ENCODE results near the gene ARID5A.

DNA sequence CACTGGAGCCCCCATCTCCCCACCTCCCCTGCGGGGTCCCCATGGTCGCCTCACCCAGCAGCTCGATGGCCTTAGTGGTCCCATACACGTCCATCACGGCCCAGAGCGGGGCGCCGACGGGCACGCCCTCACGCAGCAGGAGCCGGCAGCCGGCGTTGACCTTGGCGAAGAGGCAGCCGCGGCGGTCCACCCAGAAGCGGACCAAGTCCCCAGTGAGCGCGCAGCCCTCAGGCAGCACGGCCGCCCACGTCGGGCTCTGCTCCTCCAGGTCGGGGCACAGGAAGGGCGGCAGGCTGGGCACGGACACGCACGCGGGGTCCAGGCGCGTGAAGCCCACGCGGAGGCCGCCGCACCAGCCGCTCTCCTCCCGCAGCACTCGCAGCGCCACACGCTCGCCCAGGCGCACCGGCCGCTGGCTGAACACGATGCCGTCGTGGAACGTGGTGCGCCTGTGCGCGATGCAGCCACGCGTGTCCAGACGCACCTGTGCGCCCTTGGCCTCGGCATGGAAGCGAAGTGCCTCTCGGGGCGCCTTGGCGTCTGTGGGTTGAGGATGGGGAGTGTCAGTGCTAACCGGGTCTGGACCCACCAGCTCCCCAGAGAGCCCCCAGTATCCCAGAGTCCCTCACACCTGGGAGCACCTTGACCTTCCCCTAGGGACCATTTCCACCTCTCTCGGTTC is 36.0 kb upstream of the ARID5A start:
- TF ChIP-seq, protein P1, sequence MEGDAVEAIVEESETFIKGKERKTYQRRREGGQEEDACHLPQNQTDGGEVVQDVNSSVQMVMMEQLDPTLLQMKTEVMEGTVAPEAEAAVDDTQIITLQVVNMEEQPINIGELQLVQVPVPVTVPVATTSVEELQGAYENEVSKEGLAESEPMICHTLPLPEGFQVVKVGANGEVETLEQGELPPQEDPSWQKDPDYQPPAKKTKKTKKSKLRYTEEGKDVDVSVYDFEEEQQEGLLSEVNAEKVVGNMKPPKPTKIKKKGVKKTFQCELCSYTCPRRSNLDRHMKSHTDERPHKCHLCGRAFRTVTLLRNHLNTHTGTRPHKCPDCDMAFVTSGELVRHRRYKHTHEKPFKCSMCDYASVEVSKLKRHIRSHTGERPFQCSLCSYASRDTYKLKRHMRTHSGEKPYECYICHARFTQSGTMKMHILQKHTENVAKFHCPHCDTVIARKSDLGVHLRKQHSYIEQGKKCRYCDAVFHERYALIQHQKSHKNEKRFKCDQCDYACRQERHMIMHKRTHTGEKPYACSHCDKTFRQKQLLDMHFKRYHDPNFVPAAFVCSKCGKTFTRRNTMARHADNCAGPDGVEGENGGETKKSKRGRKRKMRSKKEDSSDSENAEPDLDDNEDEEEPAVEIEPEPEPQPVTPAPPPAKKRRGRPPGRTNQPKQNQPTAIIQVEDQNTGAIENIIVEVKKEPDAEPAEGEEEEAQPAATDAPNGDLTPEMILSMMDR (IDR thresholded peaks at IDR 0.05): no peak
- no peak for TF ChIP-seq POLR2A (IDR thresholded peaks at IDR 0.05)

All from right lobe of liver (tissue), 4 donors.